ENCODE results near the gene LEAP2. TPM values are rescaled to one million over a fixed set of nuclear protein-coding genes. Genes with fewer than 3 reads are reported as not detected.
A peak's percentile ranks its signal among the peaks of the same experiment; 100 is the strongest.

Gene LEAP2
- total RNA-seq, 1 donor from 2014 or later, result 0.27 TPM

GRCh38 chr5:132839426-132840301 lies 33.8 kb upstream of the LEAP2 start:
- Histone ChIP-seq H3K36me3 (ENCODE audit: insufficient read depth, low read length) (no peaks in the 10 kb centered on the region), H3K27me3 (ENCODE audit: insufficient read depth, low read length) (no peaks in the 10 kb centered on the region), H3K4me2 (ENCODE audit: low read length) (peak overlapping the region; percentile 56), H2AFZ (ENCODE audit: low read depth, low read length) (peak overlapping the region; percentile 74), H3K9me3 (ENCODE audit: insufficient read depth, low read depth, low read length) (no peaks in the 10 kb centered on the region), H3K4me3 (ENCODE audit: insufficient read depth, low read depth, low read length) (no peak overlapping the region), H3K27ac (ENCODE audit: low read depth, low read length) (peak overlapping the region; percentile 52), H3K9ac (ENCODE audit: low read length) (peak overlapping the region; percentile 41), H4K20me1 (ENCODE audit: insufficient read depth, low read length) (no peaks in the 10 kb centered on the region), H3K4me1 (ENCODE audit: insufficient read depth, low read length) (peaks cover 14% of the 10 kb centered on the region), H3K79me2 (ENCODE audit: insufficient read depth, low read length) (no peaks in the 10 kb centered on the region)
- no peak for TF ChIP-seq CTCF (IDR thresholded peaks at IDR 0.05; ENCODE audit: insufficient read depth, low read depth, low read length)
- Mint-ChIP-seq H3K27me3 (ENCODE audit: low read depth, unreplicated experiment) (no peaks in the 10 kb centered on the region), H3K9me3 (ENCODE audit: unreplicated experiment) (peaks cover 2% of the 10 kb centered on the region), H3K27ac (ENCODE audit: unreplicated experiment) (peak overlapping the region; percentile 69), H3K4me1 (ENCODE audit: low read depth, unreplicated experiment) (peaks cover 14% of the 10 kb centered on the region), H3K4me3 (ENCODE audit: unreplicated experiment) (peak overlapping the region; percentile 9), H3K36me3 (ENCODE audit: low read depth, unreplicated experiment) (no peaks in the 10 kb centered on the region)
- no peak for FAIRE-seq
- DNase-seq (ENCODE audit: low read depth), result peak; percentile 82

- H2AFZ ChIP-seq (ENCODE audit: low read depth, low read length), result peak overlapping the region; percentile 74
- H3K4me1 ChIP-seq (ENCODE audit: insufficient read depth, low read length), result peaks cover 14% of the 10 kb centered on the region
- no peak overlapping the region for H3K27ac ChIP-seq (ENCODE audit: low read depth, low read length)
- H3K4me1 Mint-ChIP-seq (ENCODE audit: low read depth, unreplicated experiment), result peaks cover 14% of the 10 kb centered on the region
- H3K4me3 ChIP-seq (ENCODE audit: insufficient read depth, low read depth, low read length), result no peak overlapping the region
- no peaks in the 10 kb centered on the region for H3K27me3 Mint-ChIP-seq (ENCODE audit: low read depth, unreplicated experiment)
- peak overlapping the region; percentile 41 for H3K9ac ChIP-seq (ENCODE audit: low read length)
- TF ChIP-seq CTCF (IDR thresholded peaks at IDR 0.05; ENCODE audit: insufficient read depth, low read depth, low read length) (no peak), EZH2 (IDR thresholded peaks at IDR 0.05; ENCODE audit: insufficient read depth, low read length) (no peak)
- peaks cover 2% of the 10 kb centered on the region for H3K9me3 Mint-ChIP-seq (ENCODE audit: unreplicated experiment)
- no peaks in the 10 kb centered on the region for H3K79me2 ChIP-seq (ENCODE audit: insufficient read depth, low read length)
- peak overlapping the region; percentile 69 for H3K27ac Mint-ChIP-seq (ENCODE audit: unreplicated experiment)
- peak overlapping the region; percentile 56 for H3K4me2 ChIP-seq (ENCODE audit: low read length)
- DNase-seq (ENCODE audit: low read depth), result no peak
- H3K4me3 Mint-ChIP-seq (ENCODE audit: unreplicated experiment), result no peak overlapping the region
- no peak for FAIRE-seq
- H4K20me1 ChIP-seq (ENCODE audit: insufficient read depth, low read length), result no peaks in the 10 kb centered on the region
- no peaks in the 10 kb centered on the region for H3K27me3 ChIP-seq (ENCODE audit: insufficient read depth, low read length)
- H3K36me3 ChIP-seq (ENCODE audit: insufficient read depth, low read length), result no peaks in the 10 kb centered on the region
- H3K36me3 Mint-ChIP-seq (ENCODE audit: low read depth, unreplicated experiment), result no peaks in the 10 kb centered on the region
- no peaks in the 10 kb centered on the region for H3K9me3 ChIP-seq (ENCODE audit: insufficient read depth, low read depth, low read length)
Observed at GRCh38 chr5:132840313-132840712, 33.2 kb upstream of the LEAP2 start.

- no peak overlapping the region for H3K4me2 ChIP-seq (ENCODE audit: low read length)
- no peaks in the 10 kb centered on the region for H4K20me1 ChIP-seq (ENCODE audit: insufficient read depth, low read length)
- no peak overlapping the region for H2AFZ ChIP-seq (ENCODE audit: low read depth, low read length)
- peaks cover 14% of the 10 kb centered on the region for H3K4me1 Mint-ChIP-seq (ENCODE audit: low read depth, unreplicated experiment)
- no peaks in the 10 kb centered on the region for H3K27me3 Mint-ChIP-seq (ENCODE audit: low read depth, unreplicated experiment)
- peaks cover 14% of the 10 kb centered on the region for H3K4me1 ChIP-seq (ENCODE audit: insufficient read depth, low read length)
- FAIRE-seq (no peak), DNase-seq (ENCODE audit: low read depth) (no peak)
- peaks cover 2% of the 10 kb centered on the region for H3K9me3 Mint-ChIP-seq (ENCODE audit: unreplicated experiment)
- no peaks in the 10 kb centered on the region for H3K27me3 ChIP-seq (ENCODE audit: insufficient read depth, low read length)
- no peak overlapping the region for H3K9ac ChIP-seq (ENCODE audit: low read length)
- no peaks in the 10 kb centered on the region for H3K36me3 Mint-ChIP-seq (ENCODE audit: low read depth, unreplicated experiment)
- H3K27ac ChIP-seq (ENCODE audit: low read depth, low read length), result no peak overlapping the region
- no peak overlapping the region for H3K4me3 Mint-ChIP-seq (ENCODE audit: unreplicated experiment)
- H3K4me3 ChIP-seq (ENCODE audit: insufficient read depth, low read depth, low read length), result no peak overlapping the region
- no peaks in the 10 kb centered on the region for H3K36me3 ChIP-seq (ENCODE audit: insufficient read depth, low read length)
- TF ChIP-seq CTCF (IDR thresholded peaks at IDR 0.05; ENCODE audit: insufficient read depth, low read depth, low read length) (no peak), EZH2 (IDR thresholded peaks at IDR 0.05; ENCODE audit: insufficient read depth, low read length) (no peak)
- H3K27ac Mint-ChIP-seq (ENCODE audit: unreplicated experiment), result no peak overlapping the region
- no peaks in the 10 kb centered on the region for H3K9me3 ChIP-seq (ENCODE audit: insufficient read depth, low read depth, low read length)
- no peaks in the 10 kb centered on the region for H3K79me2 ChIP-seq (ENCODE audit: insufficient read depth, low read length)
Observed at GRCh38 chr5:132840896-132841295, 32.6 kb upstream of the LEAP2 start.
